ENCODE measurements around the gene CTNNA3. TPM values are rescaled to one million over a fixed set of nuclear protein-coding genes. Genes with fewer than 3 reads are reported as not detected.

CTNNA3 gene
- total RNA-seq, 6 experiments from 2014 or later = 0.19 to 3.6 (median 1.2) TPM

- DNase-seq = no peak
Measured at GRCh38 chr10:67612577-67613537, 83.1 kb downstream of the CTNNA3 start.

GRCh38 chr10:67612176-67612575 is 83.8 kb downstream of the CTNNA3 start:
- intact Hi-C loops (cut with DNase I) = no loop called here
- ATAC-seq = no peak
- TF ChIP-seq, protein P1, sequence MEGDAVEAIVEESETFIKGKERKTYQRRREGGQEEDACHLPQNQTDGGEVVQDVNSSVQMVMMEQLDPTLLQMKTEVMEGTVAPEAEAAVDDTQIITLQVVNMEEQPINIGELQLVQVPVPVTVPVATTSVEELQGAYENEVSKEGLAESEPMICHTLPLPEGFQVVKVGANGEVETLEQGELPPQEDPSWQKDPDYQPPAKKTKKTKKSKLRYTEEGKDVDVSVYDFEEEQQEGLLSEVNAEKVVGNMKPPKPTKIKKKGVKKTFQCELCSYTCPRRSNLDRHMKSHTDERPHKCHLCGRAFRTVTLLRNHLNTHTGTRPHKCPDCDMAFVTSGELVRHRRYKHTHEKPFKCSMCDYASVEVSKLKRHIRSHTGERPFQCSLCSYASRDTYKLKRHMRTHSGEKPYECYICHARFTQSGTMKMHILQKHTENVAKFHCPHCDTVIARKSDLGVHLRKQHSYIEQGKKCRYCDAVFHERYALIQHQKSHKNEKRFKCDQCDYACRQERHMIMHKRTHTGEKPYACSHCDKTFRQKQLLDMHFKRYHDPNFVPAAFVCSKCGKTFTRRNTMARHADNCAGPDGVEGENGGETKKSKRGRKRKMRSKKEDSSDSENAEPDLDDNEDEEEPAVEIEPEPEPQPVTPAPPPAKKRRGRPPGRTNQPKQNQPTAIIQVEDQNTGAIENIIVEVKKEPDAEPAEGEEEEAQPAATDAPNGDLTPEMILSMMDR (IDR thresholded peaks at IDR 0.05) = no peak
- Histone ChIP-seq H3K27me3 (no peaks in the 10 kb centered on the region), H3K9me3 (no peaks in the 10 kb centered on the region), H3K27ac (no peak overlapping the region), H3K36me3 (no peaks in the 10 kb centered on the region), H3K4me1 (no peaks in the 10 kb centered on the region), H3K4me3 (no peak overlapping the region)
- DNase-seq = no peak

More at GRCh38 chr10:67612577-67613537, 83.1 kb downstream of the CTNNA3 start:
- TF ChIP-seq POLR2A (IDR thresholded peaks at IDR 0.05) = no peak
- TF ChIP-seq, protein P1 (IDR thresholded peaks at IDR 0.05) = no peak
- no peaks in the 10 kb centered on the region for H3K36me3 ChIP-seq
- H3K4me1 ChIP-seq = no peaks in the 10 kb centered on the region
- ATAC-seq = no peak
- H3K27ac ChIP-seq = no peak overlapping the region
- 52% methylated on average over 10 of the region's 10 CpGs for WGBS (ENCODE audit: insufficient coverage, low coverage, low lambda C conversion rate, missing lambda C conversion rate)
- H3K27me3 ChIP-seq = no peaks in the 10 kb centered on the region
- H3K4me3 ChIP-seq = no peak overlapping the region
- intact Hi-C loops (cut with DNase I) = no loop called here
- no peaks in the 10 kb centered on the region for H3K9me3 ChIP-seq

DNA sequence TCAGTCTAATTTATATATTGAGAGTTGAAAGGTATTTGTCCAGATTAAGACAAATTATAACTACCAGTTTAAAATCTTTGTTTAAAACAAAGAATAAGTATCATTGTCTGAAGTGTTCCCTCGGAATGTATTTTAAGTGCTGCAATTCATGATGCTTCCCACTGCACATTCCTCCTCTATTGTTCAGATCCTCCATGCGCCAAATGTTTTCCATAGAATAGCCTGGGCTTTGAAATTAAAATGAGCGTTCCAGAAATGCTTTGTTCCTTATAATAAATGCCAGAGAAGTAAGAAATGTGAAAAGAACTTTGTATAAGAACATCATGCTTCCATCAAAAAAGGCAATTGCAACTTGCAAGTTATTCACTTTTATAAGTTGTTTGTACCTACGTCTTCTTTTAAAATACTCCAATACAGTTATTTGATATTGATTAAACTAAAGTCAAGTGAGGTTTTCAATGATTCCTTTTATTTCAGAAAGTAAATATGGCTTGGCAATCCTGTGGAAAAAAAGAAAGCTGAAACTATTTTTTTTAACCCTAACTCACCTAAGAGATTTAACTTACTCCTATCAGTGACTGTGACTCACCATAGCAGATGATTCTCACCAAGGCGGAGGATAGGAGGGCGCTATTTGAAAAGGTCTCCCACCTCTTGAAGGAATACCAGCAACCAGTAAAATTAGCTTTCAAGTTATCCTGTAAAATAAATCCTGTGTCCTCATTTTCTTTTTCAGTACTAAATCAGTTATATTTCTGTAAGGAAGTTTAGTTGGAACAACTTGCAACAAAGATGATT is 85.8 kb downstream of the CTNNA3 start:
- Histone ChIP-seq H3K4me1 (no peaks in the 10 kb centered on the region), H3K4me3 (no peak overlapping the region), H3K27me3 (no peaks in the 10 kb centered on the region), H3K9me3 (no peaks in the 10 kb centered on the region), H3K36me3 (no peaks in the 10 kb centered on the region), H3K27ac (no peak overlapping the region)
- TF ChIP-seq, protein P1 (IDR thresholded peaks at IDR 0.05) = no peak
- TF ChIP-seq POLR2A (IDR thresholded peaks at IDR 0.05) = no peak
- ATAC-seq = no peak
- 71% methylated on average over 6 of the region's 6 CpGs for WGBS (ENCODE audit: insufficient coverage, low coverage, low lambda C conversion rate, missing lambda C conversion rate)
- DNase-seq = no peak
- intact Hi-C loops (cut with DNase I) = no loop called here

- Histone ChIP-seq H3K4me3 (no peak overlapping the region), H3K27me3 (no peaks in the 10 kb centered on the region), H3K36me3 (no peaks in the 10 kb centered on the region), H3K9me3 (no peaks in the 10 kb centered on the region), H3K4me1 (no peaks in the 10 kb centered on the region), H3K27ac (no peak overlapping the region)
- TF ChIP-seq, protein P1 (IDR thresholded peaks at IDR 0.05) = no peak
- TF ChIP-seq POLR2A (IDR thresholded peaks at IDR 0.05) = no peak
- intact Hi-C loops (cut with DNase I) = no loop called here
- WGBS (ENCODE audit: insufficient coverage, low coverage, low lambda C conversion rate, missing lambda C conversion rate) = 80% methylated on average over 2 of the region's 2 CpGs
- no peak for DNase-seq
- ATAC-seq = no peak
Measured at GRCh38 chr10:67608001-67608400, 88.0 kb downstream of the CTNNA3 start.

All from right lobe of liver (tissue), 6 donors.